HEK293 (cell line): ENCODE measurements around the gene SPPL2C.

ENCODE experiments used
- CTCF ChIA-PET: fragments of 350-600 bp; formaldehyde crosslinking; extraction: SDS; loops from one replicate; lab custom pipeline; 2021; ENCODE audit warnings: antibody characterized with exemption; lab: Yijun Ruan, JAX
- POLR2A ChIA-PET: fragments of 300-600 bp; formaldehyde crosslinking; extraction: SDS; loops from one replicate; lab custom pipeline; 2020; ENCODE audit warnings: antibody characterized with exemption, inconsistent platforms; lab: Yijun Ruan, JAX
- H3K27ac ChIP-seq: fragments of 200-500 bp; sonication (Bioruptor generic); 2 replicates; pipeline ENCODE4 v1.5.1; 2014; ENCODE audit warnings: low read depth, low read length, control low read depth, inconsistent platforms; ENCODE audit errors: extremely low read depth
- H3K36me3 ChIP-seq, 2 experiments: fragments of 200-500 bp in 1 of 2; sonication (Bioruptor generic) in 1 of 2; 1 replicate in 1 of 2; 2 replicates in 1 of 2; pipeline ENCODE4 v1.5.1; 2014 to 2017; ENCODE audit warnings: inconsistent platforms in 2 of 2, low read length in 2 of 2; ENCODE audit not compliant: control insufficient read depth in 2 of 2, insufficient read depth in 1 of 2
- H3K4me1 ChIP-seq: fragments of 200-500 bp; sonication (Bioruptor generic); 2 replicates; pipeline ENCODE4 v1.5.1; 2014; ENCODE audit warnings: mild to moderate bottlenecking, low read length, inconsistent platforms; ENCODE audit not compliant: control insufficient read depth, insufficient read depth
- H3K4me3 ChIP-seq: 2 replicates; pipeline ENCODE4 v1.5.1; 2011; ENCODE audit warnings: low read depth, mild to moderate bottlenecking, control low read depth, low read length, moderate library complexity
- H3K9me3 ChIP-seq: fragments of 200-500 bp; sonication (Bioruptor generic); 2 replicates; pipeline ENCODE4 v1.5.1; 2014; ENCODE audit warnings: low read depth, low read length, inconsistent platforms; ENCODE audit not compliant: control insufficient read depth, insufficient read depth
- BCL11A ChIP-seq: fragments of 450-650 bp; formaldehyde crosslinking; IDR thresholded peaks from 2 replicates; pipeline ENCODE4 v1.5.1; 2016; ENCODE audit warnings: low read depth, missing biosample characterization, missing genetic modification characterization
- GLIS2 ChIP-seq: fragments of 450-650 bp; formaldehyde crosslinking; IDR thresholded peaks from 2 replicates; pipeline ENCODE4 v1.5.1; 2016; ENCODE audit warnings: missing biosample characterization, missing genetic modification characterization
- KLF7 ChIP-seq: fragments of 450-650 bp; formaldehyde crosslinking; IDR thresholded peaks from 2 replicates; pipeline ENCODE4 v1.5.1; 2016; ENCODE audit warnings: missing biosample characterization, missing genetic modification characterization, borderline replicate concordance
- SP3 ChIP-seq: fragments of 450-650 bp; formaldehyde crosslinking; IDR thresholded peaks from 2 replicates; pipeline ENCODE4 v1.5.1; 2016; ENCODE audit warnings: missing biosample characterization, missing genetic modification characterization
- WT1 ChIP-seq: fragments of 450-650 bp; formaldehyde crosslinking; IDR thresholded peaks from 2 replicates; pipeline ENCODE4 v1.5.1; 2016; ENCODE audit warnings: missing biosample characterization, missing genetic modification characterization
- ZBTB21 ChIP-seq: fragments of 450-650 bp; formaldehyde crosslinking; IDR thresholded peaks from 2 replicates; pipeline ENCODE4 v1.5.1; 2017; ENCODE audit warnings: missing biosample characterization, missing genetic modification characterization
- ZFP3 ChIP-seq: fragments of 450-650 bp; formaldehyde crosslinking; IDR thresholded peaks from 2 replicates; pipeline ENCODE4 v1.5.1; 2016; ENCODE audit warnings: low read depth, missing biosample characterization, missing genetic modification characterization
- ZFP69B ChIP-seq: fragments of 450-650 bp; formaldehyde crosslinking; IDR thresholded peaks from 2 replicates; pipeline ENCODE4 v1.5.1; 2016; ENCODE audit warnings: missing biosample characterization, missing genetic modification characterization
- ZNF274 ChIP-seq, 2 experiments: fragments of 200-500 bp in 1 of 2; fragments of 450-650 bp in 1 of 2; sonication (Bioruptor generic) in 1 of 2; formaldehyde crosslinking in 1 of 2; IDR thresholded peaks; 2 replicates each; pipeline versions ENCODE4 v1.5.1 to v1.6.1; 2014 to 2016; ENCODE audit warnings: borderline replicate concordance in 1 of 2, inconsistent platforms in 1 of 2, low read length in 1 of 2, missing biosample characterization in 1 of 2, missing genetic modification characterization in 1 of 2
- ZNF311 ChIP-seq: fragments of 450-650 bp; formaldehyde crosslinking; IDR thresholded peaks from 2 replicates; pipeline ENCODE4 v1.5.1; 2017; ENCODE audit warnings: missing biosample characterization, missing genetic modification characterization, borderline replicate concordance
- ZNF426 ChIP-seq: fragments of 450-650 bp; formaldehyde crosslinking; IDR thresholded peaks from 2 replicates; pipeline ENCODE4 v1.5.1; 2017; ENCODE audit warnings: missing biosample characterization, missing genetic modification characterization, mild to moderate bottlenecking, inconsistent platforms, moderate library complexity
- ZNF433 ChIP-seq: fragments of 450-650 bp; formaldehyde crosslinking; IDR thresholded peaks from 2 replicates; pipeline ENCODE4 v1.5.1; 2016; ENCODE audit warnings: missing biosample characterization, missing genetic modification characterization, low read depth
- ZNF514 ChIP-seq: fragments of 450-650 bp; formaldehyde crosslinking; IDR thresholded peaks from 2 replicates; pipeline ENCODE4 v1.5.1; 2016; ENCODE audit warnings: missing biosample characterization, missing genetic modification characterization
- ZNF548 ChIP-seq: fragments of 450-650 bp; formaldehyde crosslinking; IDR thresholded peaks from 2 replicates; pipeline ENCODE4 v1.5.1; 2016; ENCODE audit warnings: missing biosample characterization, missing genetic modification characterization
- ZNF660 ChIP-seq: fragments of 450-650 bp; IDR thresholded peaks from 2 replicates; pipeline ENCODE4 v1.5.1; 2018; ENCODE audit warnings: missing biosample characterization, mild to moderate bottlenecking, missing genetic modification characterization
- TF ChIP-seq, protein P1 (sequence below): fragments of 450-650 bp; formaldehyde crosslinking; IDR thresholded peaks from 2 replicates; pipeline ENCODE4 v1.5.1; 2016; ENCODE audit warnings: missing biosample characterization, missing genetic modification characterization
- TF ChIP-seq, protein P2 (sequence below): fragments of 450-650 bp; formaldehyde crosslinking; IDR thresholded peaks from 2 replicates; pipeline ENCODE4 v1.5.1; 2016; ENCODE audit warnings: missing biosample characterization, missing genetic modification characterization, borderline replicate concordance
- TF ChIP-seq, protein P3 (sequence below): fragments of 450-650 bp; formaldehyde crosslinking; IDR thresholded peaks from 2 replicates; pipeline ENCODE4 v1.5.1; 2016; ENCODE audit warnings: missing biosample characterization, missing genetic modification characterization

Gene SPPL2C

DNA sequence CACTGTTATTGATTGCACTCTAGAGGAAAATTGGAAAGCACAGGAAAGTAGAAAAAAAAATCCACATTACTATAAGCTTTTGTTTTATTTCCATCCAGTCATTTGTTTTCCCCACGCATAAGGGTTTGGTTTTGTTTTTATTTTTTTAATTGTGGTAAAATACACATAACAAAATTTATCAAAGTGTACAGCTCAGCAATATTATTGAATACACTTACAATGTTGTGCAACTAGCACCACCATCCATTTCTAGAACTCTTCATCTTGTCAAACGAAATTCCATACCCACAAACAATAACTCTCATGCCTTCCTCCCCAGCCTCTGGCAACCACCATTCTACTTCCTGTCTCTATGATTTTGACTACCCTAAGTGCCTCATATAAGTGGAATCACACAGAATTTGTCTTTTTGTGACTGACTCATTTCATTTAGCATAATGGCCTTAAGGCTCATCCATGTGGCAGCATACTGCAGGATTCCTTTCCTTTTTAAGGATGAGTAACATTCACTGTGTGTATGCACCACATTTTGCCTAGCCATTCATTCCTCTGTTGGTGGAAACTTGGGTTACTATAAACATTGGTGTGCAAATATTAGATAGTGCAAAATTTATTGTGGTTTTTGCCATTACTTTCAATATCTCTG, 11.1 kb downstream of the SPPL2C start:
- H3K27ac ChIP-seq = no peak overlapping the region
- H3K9me3 ChIP-seq = no peaks in the 10 kb centered on the region
- H3K4me3 ChIP-seq = no peak overlapping the region
- TF ChIP-seq ZFP3 (tag by site-specific recombination) (no peak), ZFP69B (no peak), ZNF433 (tag by site-specific recombination) (no peak), ZNF514 (tag by site-specific recombination) (no peak), ZNF426 (tag by site-specific recombination) (no peak), ZNF274 (IDR thresholded peaks at IDR 0.05; ENCODE audit: low read length) (no peak), ZNF274 (tag by site-specific recombination; IDR thresholded peaks at IDR 0.05; ENCODE audit: borderline replicate concordance) (no peak), GLIS2 (no peak), ZNF311 (tag by site-specific recombination) (no peak), SP3 (tag by site-specific recombination) (no peak), ZBTB21 (tag by site-specific recombination) (no peak), ZNF548 (tag by site-specific recombination) (no peak), WT1 (tag by site-specific recombination) (no peak), BCL11A (tag by site-specific recombination) (no peak), ZNF660 (tag by site-specific recombination) (no peak), KLF7 (tag by site-specific recombination) (no peak)
- TF ChIP-seq, protein P1, sequence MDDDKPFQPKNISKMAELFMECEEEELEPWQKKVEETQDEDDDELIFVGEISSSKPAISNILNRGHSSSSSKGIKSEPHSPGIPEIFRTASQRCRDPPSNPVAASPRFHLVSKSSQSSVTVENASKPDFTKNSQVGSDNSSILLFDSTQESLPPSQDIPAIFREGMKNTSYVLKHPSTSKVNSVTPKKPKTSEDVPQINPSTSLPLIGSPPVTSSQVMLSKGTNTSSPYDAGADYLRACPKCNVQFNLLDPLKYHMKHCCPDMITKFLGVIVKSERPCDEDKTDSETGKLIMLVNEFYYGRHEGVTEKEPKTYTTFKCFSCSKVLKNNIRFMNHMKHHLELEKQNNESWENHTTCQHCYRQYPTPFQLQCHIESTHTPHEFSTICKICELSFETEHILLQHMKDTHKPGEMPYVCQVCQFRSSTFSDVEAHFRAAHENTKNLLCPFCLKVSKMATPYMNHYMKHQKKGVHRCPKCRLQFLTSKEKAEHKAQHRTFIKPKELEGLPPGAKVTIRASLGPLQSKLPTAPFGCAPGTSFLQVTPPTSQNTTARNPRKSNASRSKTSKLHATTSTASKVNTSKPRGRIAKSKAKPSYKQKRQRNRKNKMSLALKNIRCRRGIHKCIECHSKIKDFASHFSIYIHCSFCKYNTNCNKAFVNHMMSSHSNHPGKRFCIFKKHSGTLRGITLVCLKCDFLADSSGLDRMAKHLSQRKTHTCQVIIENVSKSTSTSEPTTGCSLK (tag by site-specific recombination) = no peak
- TF ChIP-seq, protein P2, sequence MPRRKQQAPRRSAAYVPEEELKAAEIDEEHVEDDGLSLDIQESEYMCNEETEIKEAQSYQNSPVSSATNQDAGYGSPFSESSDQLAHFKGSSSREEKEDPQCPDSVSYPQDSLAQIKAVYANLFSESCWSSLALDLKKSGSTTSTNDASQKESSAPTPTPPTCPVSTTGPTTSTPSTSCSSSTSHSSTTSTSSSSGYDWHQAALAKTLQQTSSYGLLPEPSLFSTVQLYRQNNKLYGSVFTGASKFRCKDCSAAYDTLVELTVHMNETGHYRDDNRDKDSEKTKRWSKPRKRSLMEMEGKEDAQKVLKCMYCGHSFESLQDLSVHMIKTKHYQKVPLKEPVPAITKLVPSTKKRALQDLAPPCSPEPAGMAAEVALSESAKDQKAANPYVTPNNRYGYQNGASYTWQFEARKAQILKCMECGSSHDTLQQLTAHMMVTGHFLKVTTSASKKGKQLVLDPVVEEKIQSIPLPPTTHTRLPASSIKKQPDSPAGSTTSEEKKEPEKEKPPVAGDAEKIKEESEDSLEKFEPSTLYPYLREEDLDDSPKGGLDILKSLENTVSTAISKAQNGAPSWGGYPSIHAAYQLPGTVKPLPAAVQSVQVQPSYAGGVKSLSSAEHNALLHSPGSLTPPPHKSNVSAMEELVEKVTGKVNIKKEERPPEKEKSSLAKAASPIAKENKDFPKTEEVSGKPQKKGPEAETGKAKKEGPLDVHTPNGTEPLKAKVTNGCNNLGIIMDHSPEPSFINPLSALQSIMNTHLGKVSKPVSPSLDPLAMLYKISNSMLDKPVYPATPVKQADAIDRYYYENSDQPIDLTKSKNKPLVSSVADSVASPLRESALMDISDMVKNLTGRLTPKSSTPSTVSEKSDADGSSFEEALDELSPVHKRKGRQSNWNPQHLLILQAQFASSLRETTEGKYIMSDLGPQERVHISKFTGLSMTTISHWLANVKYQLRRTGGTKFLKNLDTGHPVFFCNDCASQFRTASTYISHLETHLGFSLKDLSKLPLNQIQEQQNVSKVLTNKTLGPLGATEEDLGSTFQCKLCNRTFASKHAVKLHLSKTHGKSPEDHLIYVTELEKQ (tag by site-specific recombination) = no peak
- TF ChIP-seq, protein P3, sequence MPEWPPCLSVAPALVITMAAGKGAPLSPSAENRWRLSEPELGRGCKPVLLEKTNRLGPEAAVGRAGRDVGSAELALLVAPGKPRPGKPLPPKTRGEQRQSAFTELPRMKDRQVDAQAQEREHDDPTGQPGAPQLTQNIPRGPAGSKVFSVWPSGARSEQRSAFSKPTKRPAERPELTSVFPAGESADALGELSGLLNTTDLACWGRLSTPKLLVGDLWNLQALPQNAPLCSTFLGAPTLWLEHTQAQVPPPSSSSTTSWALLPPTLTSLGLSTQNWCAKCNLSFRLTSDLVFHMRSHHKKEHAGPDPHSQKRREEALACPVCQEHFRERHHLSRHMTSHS (tag by site-specific recombination) = no peak
- TF ChIP-seq, all 188 proteins: peak for 0
- H3K36me3 ChIP-seq = no peaks in the 10 kb centered on the region
- CTCF ChIA-PET = interaction anchor here (0.5 to 2.0 kb wide), 6 partner anchors 10 to 216 kb away, joined by 3 to 8 read pairs (median 4); no protein-coding TSS in a partner anchor
- H3K4me1 ChIP-seq = no peaks in the 10 kb centered on the region
- POLR2A ChIA-PET = no interaction called here
